Nephron (organoid): ENCODE results near the gene NCKIPSD.

Experiments
- H3K27ac Mint-ChIP-seq, 3 experiments: 2 replicates each; pipeline ENCODE4 v1.8.0; 2020; ENCODE audit warnings: mixed read lengths in 3 of 3, mild to moderate bottlenecking in 2 of 3, moderate library complexity in 1 of 3
- H3K27me3 Mint-ChIP-seq: 2 replicates; pipeline ENCODE4 v1.8.0; 2021; ENCODE audit warnings: low read depth, mild to moderate bottlenecking, moderate library complexity, mixed read lengths
- H3K36me3 Mint-ChIP-seq: 2 replicates; pipeline ENCODE4 v1.8.0; 2020; ENCODE audit warnings: low read depth, mixed read lengths
- H3K4me1 Mint-ChIP-seq: 2 replicates; pipeline ENCODE4 v1.8.0; 2020; ENCODE audit warnings: mixed read lengths
- H3K4me3 Mint-ChIP-seq, 3 experiments: 2 replicates each; pipeline ENCODE4 v1.8.0; 2020; ENCODE audit warnings: mild to moderate bottlenecking in 3 of 3, mixed read lengths in 3 of 3, moderate library complexity in 2 of 3
- H3K9me3 Mint-ChIP-seq: 2 replicates; pipeline ENCODE4 v1.8.0; 2020; ENCODE audit warnings: mixed read lengths
- CTCF ChIP-seq, 3 experiments: fragments of 200-600 bp; sonication (generic); IDR thresholded peaks; one replicate each; pipeline ENCODE4 v1.5.0; 2021; ENCODE audit warnings: antibody characterized with exemption in 3 of 3; ENCODE audit not compliant: unreplicated experiment in 3 of 3

The NCKIPSD gene

DNA sequence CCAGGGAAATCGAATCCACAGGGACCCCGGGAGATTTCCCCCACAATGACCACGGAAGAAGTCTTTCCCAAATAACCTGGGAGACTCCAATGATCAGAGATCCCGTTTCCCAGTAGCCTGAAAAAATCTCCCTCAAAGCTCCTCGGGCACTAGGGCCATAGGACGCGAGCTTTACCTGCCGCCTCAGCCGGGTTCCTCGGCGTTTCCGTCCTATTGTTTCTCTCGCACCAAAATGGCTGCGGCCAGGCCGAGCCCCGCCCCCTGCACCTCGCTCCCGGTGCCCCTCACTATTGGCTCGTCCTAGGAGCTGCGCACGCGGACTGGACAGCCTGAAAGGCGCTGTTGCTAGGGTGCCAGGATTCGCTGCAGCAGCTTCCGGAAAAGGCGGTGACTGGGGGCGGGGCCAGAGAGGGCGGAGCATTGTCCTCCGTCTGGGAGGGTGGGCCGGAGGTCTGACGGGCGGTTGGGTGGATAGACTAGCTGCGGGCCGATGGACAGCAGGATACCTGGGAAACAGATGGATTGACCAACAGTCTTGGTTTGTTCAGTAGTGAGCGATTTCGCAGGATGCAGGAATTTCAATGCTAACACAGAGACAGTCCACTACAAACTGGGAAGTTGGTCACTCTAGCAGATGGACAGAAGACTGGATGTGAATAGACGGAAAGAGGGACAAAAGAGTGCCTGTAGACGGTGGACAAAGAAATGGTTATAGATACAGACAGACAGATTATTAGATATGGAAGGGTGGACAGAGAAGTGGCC lies 31.4 kb upstream of the NCKIPSD start, which contains the start of gene IP6K2:
Gene IP6K2, minus strand, starts transcription at position 240 of the 765 bp plus-strand sequence. CDS start 21,930 bp downstream, outside the sequence.
- Mint-ChIP-seq H3K4me1 (peaks cover 36% of the 10 kb centered on the region), H3K36me3 (peaks cover 32% of the 10 kb centered on the region), H3K4me3 (peak within 1 kb of the TSS; percentile 100), H3K9me3 (no peaks in the 10 kb centered on the region), H3K27me3 (peaks cover 5% of the 10 kb centered on the region), H3K27ac (peak within 1 kb of the TSS; percentile 86 to 100 (median 99))
- TF ChIP-seq CTCF (IDR thresholded peaks at IDR 0.05; ENCODE audit: unreplicated experiment in 3 of 3): no peak

DNA sequence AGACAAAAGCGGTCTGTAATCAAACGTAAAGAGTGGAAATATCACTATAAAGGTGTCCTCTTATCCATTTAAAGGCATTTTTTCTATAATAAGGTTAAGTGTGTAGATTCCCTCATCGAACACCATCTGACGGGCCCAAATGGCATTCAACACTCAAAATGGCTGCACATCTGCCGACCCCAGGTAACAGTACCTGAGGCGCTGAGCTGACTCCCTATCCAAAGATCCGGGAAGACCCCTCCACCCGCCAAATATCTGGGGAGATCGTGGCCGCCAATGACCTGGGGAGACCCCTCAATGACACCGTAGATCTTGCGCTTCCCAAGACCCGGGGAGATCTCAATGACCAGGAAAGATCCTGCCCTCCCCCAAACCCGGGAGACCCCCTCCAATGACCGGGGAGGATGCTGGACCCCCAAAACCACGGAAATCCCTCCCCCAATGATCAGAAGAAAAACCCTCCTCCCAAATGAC lies 30.8 kb upstream of the NCKIPSD start:
- H3K36me3 Mint-ChIP-seq: peaks cover 36% of the 10 kb centered on the region
- H3K27me3 Mint-ChIP-seq: peaks cover 5% of the 10 kb centered on the region
- peak overlapping the region; percentile 100 for H3K4me3 Mint-ChIP-seq
- TF ChIP-seq CTCF (IDR thresholded peaks at IDR 0.05; ENCODE audit: unreplicated experiment in 3 of 3): no peak
- peaks cover 40% of the 10 kb centered on the region for H3K4me1 Mint-ChIP-seq
- H3K9me3 Mint-ChIP-seq: no peaks in the 10 kb centered on the region
- H3K27ac Mint-ChIP-seq: peak overlapping the region; percentile 86 to 100 (median 99)

GRCh38 chr3:48715174-48715800 lies 29.6 kb upstream of the NCKIPSD start:
- H3K27ac Mint-ChIP-seq: peak overlapping the region; percentile 86 to 100 (median 99)
- peaks cover 37% of the 10 kb centered on the region for H3K4me1 Mint-ChIP-seq

GRCh38 chr3:48711727-48712126 lies 26.0 kb upstream of the NCKIPSD start:
- H3K36me3 Mint-ChIP-seq: peaks cover 71% of the 10 kb centered on the region
- H3K27ac Mint-ChIP-seq: peak overlapping the region; percentile 49 to 82 (median 79)
- peak overlapping the region; percentile 49 to 77 (median 56) for H3K4me3 Mint-ChIP-seq
- no peak for TF ChIP-seq CTCF (IDR thresholded peaks at IDR 0.05; ENCODE audit: unreplicated experiment in 3 of 3)
- no peaks in the 10 kb centered on the region for H3K9me3 Mint-ChIP-seq
- peaks cover 37% of the 10 kb centered on the region for H3K4me1 Mint-ChIP-seq
- no peaks in the 10 kb centered on the region for H3K27me3 Mint-ChIP-seq

More at GRCh38 chr3:48715174-48715800, 29.6 kb upstream of the NCKIPSD start:
- Mint-ChIP-seq H3K27me3 (peaks cover 5% of the 10 kb centered on the region), H3K9me3 (no peaks in the 10 kb centered on the region), H3K36me3 (peaks cover 46% of the 10 kb centered on the region), H3K4me3 (peak overlapping the region; percentile 100)
- TF ChIP-seq CTCF (IDR thresholded peaks at IDR 0.05; ENCODE audit: unreplicated experiment in 3 of 3): no peak

GRCh38 chr3:48709051-48709461 lies 23.3 kb upstream of the NCKIPSD start:
- no peaks in the 10 kb centered on the region for H3K9me3 Mint-ChIP-seq
- no peak for TF ChIP-seq CTCF (IDR thresholded peaks at IDR 0.05; ENCODE audit: unreplicated experiment in 3 of 3)
- H3K36me3 Mint-ChIP-seq: peaks cover 62% of the 10 kb centered on the region
- no peak overlapping the region for H3K4me3 Mint-ChIP-seq
- H3K4me1 Mint-ChIP-seq: peaks cover 22% of the 10 kb centered on the region
- peak overlapping the region in 1 of 3 experiments; percentile 8 for H3K27ac Mint-ChIP-seq
- H3K27me3 Mint-ChIP-seq: no peaks in the 10 kb centered on the region
